AG04450 (cell line): Measurements from ENCODE around the gene SH3PXD2B. TPM values are rescaled to one million over a fixed set of nuclear protein-coding genes. Genes with fewer than 3 reads are reported as not detected.

ENCODE experiments used
- CTCF ChIA-PET: fragments of 300-600, 350-600 bp; formaldehyde crosslinking; extraction: SDS; loops from one replicate; lab custom pipeline; 2022; ENCODE audit warnings: antibody characterized with exemption, inconsistent platforms; lab: Charles Lee
- POLR2A ChIA-PET: fragments of 350-600 bp; formaldehyde crosslinking; extraction: SDS; loops from one replicate; lab custom pipeline; 2021; ENCODE audit warnings: antibody characterized with exemption, inconsistent platforms; lab: Yijun Ruan, JAX
- DNase-seq: peaks from one replicate; pipeline ENCODE4 v3.0.0-alpha.2; 2011; ENCODE audit warnings: low read depth, low spot score
- H3K27ac ChIP-seq: one replicate; pipeline ENCODE4 v1.5.1; 2012; ENCODE audit warnings: low read depth, low read length, control low read depth
- H3K27me3 ChIP-seq: one replicate; pipeline ENCODE4 v1.6.0; 2012; ENCODE audit warnings: low read length; ENCODE audit not compliant: control insufficient read depth, insufficient read depth
- H3K4me3 ChIP-seq: 2 replicates; pipeline ENCODE4 v1.5.1; 2011; ENCODE audit warnings: mild to moderate bottlenecking, low read depth, low read length, control low read depth
- H3K9me3 ChIP-seq: 2 replicates; pipeline ENCODE4 v1.5.1; 2012; ENCODE audit warnings: low read length; ENCODE audit not compliant: control insufficient read depth, insufficient read depth
- CTCF ChIP-seq: IDR thresholded peaks from 2 replicates; pipeline ENCODE4 v1.5.1; 2011; ENCODE audit warnings: low read depth, low read length, control low read depth, inconsistent platforms
- polyA plus RNA-seq: library from polyadenylated mRNA; depleted of rRNA; stranded (reverse); fragments of >200 nt; gene quantifications from 2 replicates; pipeline ENCODE4 v1.2.3, GENCODE V29; 2011

The SH3PXD2B gene
- polyA plus RNA-seq, 1 experiment = 39.1 TPM

- no peak for DNase-seq
- no peak for TF ChIP-seq CTCF
- ChIA-PET POLR2A (no interaction called here), CTCF (no interaction called here)
- Histone ChIP-seq H3K9me3 (no peaks in the 10 kb centered on the region; the same call in 1 of the 2 replicates), H3K4me3 (no peak overlapping the region), H3K27me3 (peaks cover 39% of the 10 kb centered on the region), H3K27ac (no peak overlapping the region)
Measured at GRCh38 chr5:172490514-172491461, 36.5 kb upstream of the SH3PXD2B start.

GRCh38 chr5:172488221-172488620, 33.9 kb upstream of the SH3PXD2B start:
- Histone ChIP-seq H3K27me3 (peaks cover 23% of the 10 kb centered on the region), H3K27ac (no peak overlapping the region), H3K9me3 (no peaks in the 10 kb centered on the region; the same call in 1 of the 2 replicates), H3K4me3 (no peak overlapping the region)
- TF ChIP-seq CTCF = no peak
- ChIA-PET CTCF (no interaction called here), POLR2A (no interaction called here)
- DNase-seq = no peak

- ChIA-PET CTCF (no interaction called here), POLR2A (no interaction called here)
- no peak overlapping the region for H3K4me3 ChIP-seq
- DNase-seq = no peak
- H3K27me3 ChIP-seq = peaks cover 20% of the 10 kb centered on the region
- H3K27ac ChIP-seq = no peak overlapping the region
- no peaks in the 10 kb centered on the region; the same call in 1 of the 2 replicates for H3K9me3 ChIP-seq
- no peak for TF ChIP-seq CTCF
Measured at GRCh38 chr5:172487671-172488070, 33.3 kb upstream of the SH3PXD2B start.

GRCh38 chr5:172486912-172487311, 32.6 kb upstream of the SH3PXD2B start:
- CTCF ChIA-PET = no interaction called here
- H3K27me3 ChIP-seq = peaks cover 15% of the 10 kb centered on the region

More at GRCh38 chr5:172486912-172487311, 32.6 kb upstream of the SH3PXD2B start:
- no peak for TF ChIP-seq CTCF
- Histone ChIP-seq H3K9me3 (no peaks in the 10 kb centered on the region; the same call in 1 of the 2 replicates), H3K4me3 (no peak overlapping the region), H3K27ac (no peak overlapping the region)
- POLR2A ChIA-PET = no interaction called here
- no peak for DNase-seq
